RWPE1 (cell line): ENCODE results near the gene SLC15A2.
A peak's percentile ranks its signal among the peaks of the same experiment; 100 is the strongest.
"Not testable (repeated sequence)": the region's sequence is repeated elsewhere in the genome, so short reads cannot be mapped to it uniquely, and the experiment has no call there.

Experiments used
- CTCF ChIA-PET: fragments of 350-600 bp; sonication (Branson Sonifier 250); formaldehyde crosslinking; extraction: SDS; loops from one replicate; lab custom pipeline; 2021; lab: Yijun Ruan, JAX
- POLR2A ChIA-PET: fragments of 400-600 bp; formaldehyde crosslinking; extraction: SDS; loops from one replicate; lab custom pipeline; 2020; ENCODE audit warnings: antibody characterized with exemption; ENCODE audit not compliant: low non-redundant PET; lab: Yijun Ruan, JAX
- DNase-seq: peaks from one replicate; pipeline ENCODE4 v3.0.0; 2012; ENCODE audit warnings: low spot score
- H3K27ac ChIP-seq: fragments of 450-650 bp; 2 replicates; pipeline ENCODE4 v1.5.1; 2017
- TF ChIP-seq, protein P1 (sequence below): fragments of 450-650 bp; conservative IDR thresholded peaks from 2 replicates; pipeline ENCODE4 v1.5.1; 2017; ENCODE audit warnings: low read depth, mild to moderate bottlenecking

The SLC15A2 gene

DNA sequence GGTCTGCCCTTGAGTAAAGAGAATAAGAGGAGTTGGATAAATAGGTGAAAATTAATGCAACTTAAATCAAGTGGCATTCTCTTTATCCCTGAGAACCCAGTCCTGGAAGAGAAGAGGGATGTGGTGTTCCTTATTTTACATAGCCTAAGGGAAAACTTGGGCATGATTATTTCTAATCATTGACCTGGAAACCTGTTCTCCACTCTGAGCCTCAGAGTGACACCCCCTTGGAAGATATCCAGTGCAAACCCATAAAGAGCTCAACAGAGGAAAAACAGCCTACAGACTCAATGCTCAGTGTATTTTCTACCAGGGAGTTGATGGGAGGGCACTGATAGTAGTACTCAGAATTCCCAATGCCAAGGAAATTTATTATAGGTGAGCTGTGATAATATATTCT is 22.0 kb downstream of the SLC15A2 start:
- TF ChIP-seq, protein P1, sequence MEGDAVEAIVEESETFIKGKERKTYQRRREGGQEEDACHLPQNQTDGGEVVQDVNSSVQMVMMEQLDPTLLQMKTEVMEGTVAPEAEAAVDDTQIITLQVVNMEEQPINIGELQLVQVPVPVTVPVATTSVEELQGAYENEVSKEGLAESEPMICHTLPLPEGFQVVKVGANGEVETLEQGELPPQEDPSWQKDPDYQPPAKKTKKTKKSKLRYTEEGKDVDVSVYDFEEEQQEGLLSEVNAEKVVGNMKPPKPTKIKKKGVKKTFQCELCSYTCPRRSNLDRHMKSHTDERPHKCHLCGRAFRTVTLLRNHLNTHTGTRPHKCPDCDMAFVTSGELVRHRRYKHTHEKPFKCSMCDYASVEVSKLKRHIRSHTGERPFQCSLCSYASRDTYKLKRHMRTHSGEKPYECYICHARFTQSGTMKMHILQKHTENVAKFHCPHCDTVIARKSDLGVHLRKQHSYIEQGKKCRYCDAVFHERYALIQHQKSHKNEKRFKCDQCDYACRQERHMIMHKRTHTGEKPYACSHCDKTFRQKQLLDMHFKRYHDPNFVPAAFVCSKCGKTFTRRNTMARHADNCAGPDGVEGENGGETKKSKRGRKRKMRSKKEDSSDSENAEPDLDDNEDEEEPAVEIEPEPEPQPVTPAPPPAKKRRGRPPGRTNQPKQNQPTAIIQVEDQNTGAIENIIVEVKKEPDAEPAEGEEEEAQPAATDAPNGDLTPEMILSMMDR = no peak
- CTCF ChIA-PET = interaction anchor here (0.7 kb wide), 1 partner anchor 15 kb away, joined by 3 read pairs; no protein-coding TSS in a partner anchor
- POLR2A ChIA-PET = no interaction called here
- no peak for DNase-seq
- H3K27ac ChIP-seq = no peak overlapping the region

DNA sequence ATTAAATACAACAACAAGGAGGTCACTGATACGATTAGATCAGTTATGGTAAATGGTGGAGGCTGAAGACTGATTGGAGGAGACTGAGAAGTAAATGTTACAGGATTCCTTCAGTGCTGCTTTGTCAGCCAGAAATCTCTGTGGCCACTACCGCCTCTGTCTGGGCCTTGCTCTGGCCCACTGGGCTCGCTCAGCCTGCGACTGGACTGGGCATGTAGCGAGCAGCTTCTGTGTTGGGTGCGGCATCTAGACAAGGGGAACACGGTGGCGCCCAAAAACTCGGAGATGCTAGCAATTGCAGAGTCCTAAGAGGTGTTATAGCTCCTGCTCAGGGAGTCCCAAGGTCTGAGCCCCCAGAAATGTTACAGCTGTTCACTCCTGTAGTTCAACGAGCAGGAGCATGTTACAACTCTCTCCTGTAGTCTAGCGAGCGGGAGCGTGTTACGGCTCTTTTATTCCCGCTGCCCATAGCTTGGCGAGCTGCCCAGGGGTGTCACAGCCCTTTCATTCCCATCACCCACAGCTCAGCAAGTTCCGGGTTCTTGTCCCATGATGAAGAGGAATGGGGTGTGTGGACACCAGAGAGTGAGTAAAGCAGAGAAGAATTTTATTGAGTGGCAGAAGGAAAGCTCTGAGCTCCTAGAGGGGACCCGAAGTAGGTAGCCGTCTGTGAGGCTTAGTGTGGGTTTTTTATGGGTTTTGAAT is 24.7 kb downstream of the SLC15A2 start:
- TF ChIP-seq, protein P1 = no peak
- no peak overlapping the region for H3K27ac ChIP-seq
- DNase-seq = peak; percentile 63
- ChIA-PET POLR2A (no interaction called here), CTCF (interaction anchor here (0.6 kb wide), 1 partner anchor 9 kb away, joined by 5 read pairs; no protein-coding TSS in a partner anchor)

DNA sequence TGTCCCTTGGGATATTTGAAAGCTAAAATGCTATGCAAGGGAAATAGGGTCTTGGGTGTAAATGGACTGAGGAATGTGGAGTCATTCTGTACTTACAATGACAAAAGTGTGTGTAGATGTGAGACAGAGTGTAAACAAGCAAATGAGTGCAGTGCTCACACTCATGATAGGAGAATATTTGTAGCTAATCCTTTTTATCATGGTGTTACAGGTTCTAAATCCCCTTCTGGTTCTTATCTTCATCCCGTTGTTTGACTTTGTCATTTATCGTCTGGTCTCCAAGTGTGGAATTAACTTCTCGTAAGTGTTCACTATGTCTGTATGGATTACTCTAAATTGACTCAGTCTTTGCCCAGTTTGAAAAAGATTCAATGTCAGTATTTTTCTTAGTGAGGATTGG is 30.5 kb downstream of the SLC15A2 start:
- CTCF ChIA-PET = no interaction called here
- no peak overlapping the region for H3K27ac ChIP-seq

DNA sequence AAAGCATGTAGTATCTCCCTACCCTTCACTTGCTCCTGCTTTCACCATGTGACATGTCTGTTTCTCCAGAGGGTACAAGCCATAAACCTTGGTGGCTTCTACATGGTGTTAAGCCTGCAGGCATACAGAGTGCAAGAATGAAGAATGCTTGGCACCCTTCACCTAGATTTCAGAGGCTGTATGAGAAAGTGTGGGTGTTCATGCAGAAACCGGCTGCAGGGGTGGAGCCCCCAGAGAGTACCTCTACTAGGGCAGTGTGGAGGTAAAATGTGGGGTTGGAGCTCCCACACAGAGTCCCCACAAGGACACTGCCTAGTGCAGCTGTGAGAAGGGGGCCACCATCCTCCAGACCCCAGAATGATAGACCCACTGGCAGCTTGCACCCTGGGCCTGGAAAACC is 32.2 kb downstream of the SLC15A2 start:
- no peak overlapping the region for H3K27ac ChIP-seq
- TF ChIP-seq, protein P1 = no peak
- no peak for DNase-seq
- POLR2A ChIA-PET = no interaction called here
- CTCF ChIA-PET = no interaction called here

More for the DNA sequence above, 30.5 kb downstream of the SLC15A2 start:
- TF ChIP-seq, protein P1 = no peak
- DNase-seq = no peak
- POLR2A ChIA-PET = no interaction called here

DNA sequence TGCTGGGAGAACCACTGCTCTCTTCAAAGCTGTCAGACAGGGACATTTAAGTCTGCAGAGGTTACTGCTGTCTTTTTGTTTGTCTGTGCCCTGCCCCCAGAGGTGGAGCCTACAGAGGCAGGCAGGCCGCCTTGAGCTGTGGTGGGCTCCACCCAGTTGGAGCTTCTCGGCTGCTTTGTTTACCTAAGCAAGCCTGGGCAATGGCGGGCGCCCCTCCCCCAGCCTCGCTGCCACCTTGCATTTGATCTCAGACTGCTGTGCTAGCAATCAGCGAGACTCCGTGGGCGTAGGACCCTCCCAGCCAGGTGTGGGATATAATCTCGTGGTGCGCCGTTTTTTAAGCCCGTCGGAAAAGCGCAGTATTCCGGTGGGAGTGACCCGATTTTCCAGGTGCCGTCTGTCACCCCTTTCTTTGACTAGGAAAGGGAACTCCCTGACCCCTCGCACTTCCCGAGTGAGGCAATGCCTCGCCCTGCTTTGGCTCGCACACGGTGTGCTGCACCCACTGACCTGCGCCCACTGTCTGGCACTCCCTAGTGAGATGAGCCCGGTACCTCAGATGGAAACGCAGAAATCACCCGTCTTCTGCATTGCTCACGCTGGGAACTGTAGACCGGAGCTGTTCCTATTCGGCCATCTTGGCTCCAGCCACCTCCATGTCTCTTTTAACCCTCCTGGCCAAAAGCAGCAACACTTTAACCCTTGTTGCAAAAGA is 44.1 kb downstream of the SLC15A2 start:
- DNase-seq, CTCF ChIA-PET, H3K27ac ChIP-seq, POLR2A ChIA-PET: not testable (repeated sequence)

DNA sequence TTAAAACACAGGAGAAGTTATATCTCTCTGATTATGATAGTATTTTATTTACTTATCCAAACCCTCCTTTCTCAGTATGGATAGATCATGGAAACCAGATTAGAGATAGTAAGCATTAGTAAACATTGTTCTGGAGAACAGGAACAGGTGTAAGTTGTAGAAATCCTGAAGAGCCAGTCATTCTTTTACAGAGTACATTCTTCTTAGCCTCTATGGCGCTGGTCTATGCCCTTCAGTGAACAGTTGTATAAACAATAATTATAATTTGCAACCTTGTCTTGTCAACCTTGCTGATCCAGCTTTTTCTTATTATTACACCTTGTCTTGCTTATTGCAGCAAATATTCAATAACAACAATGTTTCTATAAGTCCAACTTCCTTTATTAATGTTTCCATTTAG is 47.4 kb downstream of the SLC15A2 start:
- no peak for DNase-seq
- POLR2A ChIA-PET = no interaction called here
- CTCF ChIA-PET = no interaction called here
- no peak overlapping the region for H3K27ac ChIP-seq
- TF ChIP-seq, protein P1 = no peak
